ENCODE results near the gene MEAF6. TPM values are rescaled to one million over a fixed set of nuclear protein-coding genes. Genes with fewer than 3 reads are reported as not detected.

MEAF6 gene
- total and polyA plus RNA-seq, 2 of the 8 experiments (the other 6 are each of a cell fraction or from before 2014, with no cell fraction given), result 23.0 to 38.8 TPM

- Histone ChIP-seq H3K79me1 (ENCODE audit: low read depth, low read length) (no peaks in the 10 kb centered on the region), H3K9me3 (ENCODE audit: insufficient read depth in 2 of 2, low read depth in 1 of 2, low read length in 1 of 2) (no peaks in the 10 kb centered on the region), H2BK5ac (ENCODE audit: low read depth, low read length) (no peak overlapping the region), H3K56ac (replicated peaks; ENCODE audit: insufficient read length, low read depth, low read length) (no peak overlapping the region), H3K4me3 (ENCODE audit: extremely low read depth in 1 of 4, insufficient read depth in 2 of 4, low read depth in 3 of 4, low read length in 4 of 4) (no peak overlapping the region), H3K14ac (ENCODE audit: insufficient read length) (no peak overlapping the region), H3K27me3 (replicated peaks in 1 of 4; ENCODE audit: control insufficient read depth in 3 of 4, extremely low read depth in 1 of 4, insufficient read depth in 3 of 4, low read length in 3 of 4) (no peaks in the 10 kb centered on the region), H2BK120ac (replicated peaks; ENCODE audit: low read depth, low read length) (no peak overlapping the region), H3K4me2 (ENCODE audit: insufficient read depth in 1 of 2, low read depth in 2 of 2, low read length in 2 of 2) (no peak overlapping the region), H2AFZ (ENCODE audit: low read length) (no peak overlapping the region), H3K4me1 (replicated peaks in 1 of 4; ENCODE audit: control insufficient read depth in 3 of 4, insufficient read depth in 4 of 4, low read length in 3 of 4) (no peaks in the 10 kb centered on the region), H4K5ac (ENCODE audit: insufficient read length, low read depth, low read length) (no peak overlapping the region), H3K27ac (ENCODE audit: low read depth, low read length) (no peak overlapping the region), H3K23ac (ENCODE audit: insufficient read length) (no peak overlapping the region), H2BK12ac (ENCODE audit: low read depth, low read length) (no peak overlapping the region), H3K79me2 (ENCODE audit: control insufficient read depth in 1 of 2, insufficient read depth in 2 of 2, low read length in 2 of 2) (no peaks in the 10 kb centered on the region), H3K23me2 (ENCODE audit: low read depth, low read length) (no peaks in the 10 kb centered on the region), H4K91ac (replicated peaks; ENCODE audit: insufficient read length, low read length) (no peak overlapping the region), H2BK15ac (ENCODE audit: low read length) (no peak overlapping the region), H3K4ac (replicated peaks; ENCODE audit: insufficient read length, low read depth, low read length) (no peak overlapping the region), H2AK5ac (ENCODE audit: low read depth, low read length) (no peak overlapping the region), H4K20me1 (replicated peaks in 1 of 2; ENCODE audit: control insufficient read depth in 1 of 2, insufficient read depth in 2 of 2, low read length in 2 of 2) (no peaks in the 10 kb centered on the region), H2BK20ac (ENCODE audit: low read length) (no peak overlapping the region), H3K36me3 (ENCODE audit: control insufficient read depth in 2 of 4, insufficient read depth in 4 of 4, low read length in 3 of 4) (no peaks in the 10 kb centered on the region), H3K9ac (replicated peaks in 1 of 4; ENCODE audit: extremely low read depth in 1 of 4, low read depth in 3 of 4, low read length in 3 of 4) (no peak overlapping the region), H4K8ac (ENCODE audit: extremely low read depth, insufficient read depth, low read length) (no peak overlapping the region), H3K18ac (ENCODE audit: extremely low read depth, low read length) (no peak overlapping the region)
- DNase-seq (ENCODE audit: low read depth in 1 of 2, low spot score in 2 of 2) (no peak), FAIRE-seq (no peak)
- WGBS, 2 experiments (ENCODE audit: extremely low coverage in 1 of 2, insufficient coverage in 1 of 2, insufficient read length in 1 of 2, insufficient replicate concordance in 2 of 2, low coverage in 1 of 2, low lambda C conversion rate in 2 of 2, missing lambda C conversion rate in 1 of 2), result 89% methylated on average over 2 of the region's 2 CpGs; no CpG with 5 or more reads in 1 of the 2 experiments
- ChIA-PET CTCF (ENCODE audit: partially characterized antibody) (interaction anchor here (2.5 to 17.4 kb wide), 3 partner anchors 9 to 23 kb away, joined by 9 to 213 read pairs (median 12); partner anchors contain the start of gene ZC3H12A), POLR2A (ENCODE audit: partially characterized antibody) (interaction anchor here (1.1 kb wide), 1 partner anchor 10 kb away, joined by 6 read pairs; the partner anchor contains the start of gene ZC3H12A)
- no peak for TF ChIP-seq CBX8 (IDR thresholded peaks at IDR 0.05; ENCODE audit: borderline replicate concordance, low read depth, low read length)
- TF ChIP-seq E2F6 (IDR thresholded peaks at IDR 0.05), result no peak
- TF ChIP-seq NRF1 (IDR thresholded peaks at IDR 0.05; ENCODE audit: low read depth, low read length), result no peak
- TF ChIP-seq YY1 (IDR thresholded peaks at IDR 0.05; ENCODE audit: low read depth, low read length), result no peak
- no peak for TF ChIP-seq ASH2L (IDR thresholded peaks at IDR 0.05; ENCODE audit: low read length)
- no peak for TF ChIP-seq CEBPB (IDR thresholded peaks at IDR 0.05; ENCODE audit: low read depth, low read length)
- TF ChIP-seq MAX (IDR thresholded peaks at IDR 0.05), result no peak
- TF ChIP-seq TAF7 (optimal IDR thresholded peaks at IDR 0.05; ENCODE audit: borderline replicate concordance, low read depth, low read length), result no peak
- TF ChIP-seq TAF1 (IDR thresholded peaks at IDR 0.05; ENCODE audit: low read depth, low read length), result no peak
- TF ChIP-seq BACH1 (IDR thresholded peaks at IDR 0.05; ENCODE audit: low read length), result no peak
- no peak for TF ChIP-seq FOSL1 (IDR thresholded peaks at IDR 0.05; ENCODE audit: insufficient read depth, low read depth, low read length)
- TF ChIP-seq MAFK (IDR thresholded peaks at IDR 0.05; ENCODE audit: low read depth, low read length), result no peak
- TF ChIP-seq RNF2 (IDR thresholded peaks at IDR 0.05; ENCODE audit: borderline replicate concordance, low read depth, low read length, missing control alignments, poor library complexity, severe bottlenecking), result no peak
- no peak for TF ChIP-seq JUN (IDR thresholded peaks at IDR 0.05; ENCODE audit: low read depth, low read length)
Observed at GRCh38 chr1:37464443-37464842, 50.1 kb downstream of the MEAF6 start.
